Neural progenitor cell (in vitro differentiated cells): Measurements from ENCODE around the gene HCRTR1.

Experiments
- CTCF ChIP-seq: fragments of 200-600 bp; sonication (generic); IDR thresholded peaks from 2 replicates; pipeline ENCODE4 v1.5.1; 2017; ENCODE audit warnings: antibody characterized with exemption, mild to moderate bottlenecking
- EZH2 ChIP-seq: fragments of 200-600 bp; sonication (generic); IDR thresholded peaks from 2 replicates; pipeline ENCODE4 v1.6.1; 2017; ENCODE audit warnings: antibody characterized with exemption, mild to moderate bottlenecking, moderate library complexity
- EZH2phosphoT487 ChIP-seq: fragments of 200-600 bp; sonication (generic); IDR thresholded peaks from 2 replicates; pipeline ENCODE4 v1.6.1; 2017; ENCODE audit warnings: antibody characterized with exemption

- no peak for TF ChIP-seq CTCF
- TF ChIP-seq EZH2, result no peak
- TF ChIP-seq EZH2phosphoT487, result no peak
Measured at GRCh38 chr1:31621847-31622730, 4.6 kb downstream of the HCRTR1 start.
